SU-DHL-6 (cell line): ENCODE measurements around the gene MYZAP.

ENCODE experiments used
- EZH2phosphoT487 ChIP-seq: fragments of 200-600 bp; sonication (generic), shearing (Covaris generic); conservative IDR thresholded peaks from 2 replicates; pipeline ENCODE4 v1.6.1; 2018; ENCODE audit warnings: mild to moderate bottlenecking, antibody characterized with exemption, low read length, moderate library complexity, mixed read lengths
- TF ChIP-seq, protein P1 (sequence below): fragments of 200-600 bp; sonication (generic); IDR thresholded peaks from one replicate; pipeline ENCODE4 v1.5.1; 2017; ENCODE audit warnings: antibody characterized with exemption, mild to moderate bottlenecking, low read length, moderate library complexity; ENCODE audit not compliant: insufficient read depth, poor library complexity, severe bottlenecking

DNA sequence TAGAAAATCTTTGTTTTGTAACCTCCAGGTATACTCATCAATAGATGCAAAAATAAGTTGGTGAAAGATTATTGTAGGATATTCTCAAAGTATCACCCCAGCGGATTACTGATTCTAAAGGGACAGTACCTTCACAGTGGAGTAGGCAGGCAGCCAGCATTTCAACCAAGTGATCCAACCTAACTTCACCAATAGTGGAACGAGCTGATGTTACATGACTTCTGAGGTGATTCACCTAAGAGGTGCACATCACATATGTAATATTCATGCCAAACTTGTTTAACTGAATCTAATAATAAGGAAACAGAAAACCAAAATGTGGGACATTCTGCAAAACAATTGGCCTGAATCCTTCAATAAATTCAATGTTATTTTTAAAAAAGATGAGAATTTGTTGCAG is 14.3 kb downstream of the MYZAP start:
- TF ChIP-seq, protein P1, sequence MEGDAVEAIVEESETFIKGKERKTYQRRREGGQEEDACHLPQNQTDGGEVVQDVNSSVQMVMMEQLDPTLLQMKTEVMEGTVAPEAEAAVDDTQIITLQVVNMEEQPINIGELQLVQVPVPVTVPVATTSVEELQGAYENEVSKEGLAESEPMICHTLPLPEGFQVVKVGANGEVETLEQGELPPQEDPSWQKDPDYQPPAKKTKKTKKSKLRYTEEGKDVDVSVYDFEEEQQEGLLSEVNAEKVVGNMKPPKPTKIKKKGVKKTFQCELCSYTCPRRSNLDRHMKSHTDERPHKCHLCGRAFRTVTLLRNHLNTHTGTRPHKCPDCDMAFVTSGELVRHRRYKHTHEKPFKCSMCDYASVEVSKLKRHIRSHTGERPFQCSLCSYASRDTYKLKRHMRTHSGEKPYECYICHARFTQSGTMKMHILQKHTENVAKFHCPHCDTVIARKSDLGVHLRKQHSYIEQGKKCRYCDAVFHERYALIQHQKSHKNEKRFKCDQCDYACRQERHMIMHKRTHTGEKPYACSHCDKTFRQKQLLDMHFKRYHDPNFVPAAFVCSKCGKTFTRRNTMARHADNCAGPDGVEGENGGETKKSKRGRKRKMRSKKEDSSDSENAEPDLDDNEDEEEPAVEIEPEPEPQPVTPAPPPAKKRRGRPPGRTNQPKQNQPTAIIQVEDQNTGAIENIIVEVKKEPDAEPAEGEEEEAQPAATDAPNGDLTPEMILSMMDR: no peak
- TF ChIP-seq EZH2phosphoT487: no peak
